Ascending aorta (tissue), 2 donors: Measurements from ENCODE around the gene TPSD1. TPM values are rescaled to one million over a fixed set of nuclear protein-coding genes. Genes with fewer than 3 reads are reported as not detected.

Experiments
- DNase-seq, 2 donors: peaks; one replicate each; pipeline ENCODE4 v3.0.0-alpha.2; 2019; ENCODE audit warnings: low spot score in 2 of 2
- H3K27ac ChIP-seq, 2 donors: fragments of 200-600 bp; sonication (generic); one replicate each; pipeline ENCODE4 v1.5.1; 2016 to 2017; ENCODE audit warnings: mild to moderate bottlenecking in 1 of 2
- H3K27me3 ChIP-seq: fragments of 200-600 bp; sonication (generic); one replicate; pipeline ENCODE4 v1.5.1; 2017
- H3K36me3 ChIP-seq, 2 donors: fragments of 200-600 bp; sonication (generic); one replicate each; pipeline ENCODE4 v1.5.1; 2016
- H3K4me1 ChIP-seq, 2 donors: fragments of 200-600 bp; sonication (generic); one replicate each; pipeline ENCODE4 v1.5.1; 2016 to 2017; ENCODE audit warnings: mild to moderate bottlenecking in 1 of 2
- H3K4me3 ChIP-seq, 2 donors: fragments of 200-600 bp; sonication (generic); one replicate each; pipeline ENCODE4 v1.5.1; 2016 to 2017; ENCODE audit warnings: mild to moderate bottlenecking in 1 of 2
- H3K9me3 ChIP-seq, 2 donors: fragments of 200-600 bp; sonication (generic); one replicate each; pipeline ENCODE4 v1.5.1; 2016
- CTCF ChIP-seq, 3 experiments: fragments of 200-600 bp in 2 of 3; fragments of 450-650 bp in 1 of 3; sonication (generic) in 2 of 3; IDR thresholded peaks; one replicate each; pipeline ENCODE4 v1.5.1; 2016 to 2019; ENCODE audit warnings: antibody characterized with exemption in 3 of 3, mild to moderate bottlenecking in 1 of 3, moderate library complexity in 1 of 3
- intact Hi-C: fragments of 100-400 bp; cut with DNase I; formaldehyde crosslinking; loops from one replicate; pipeline ENCODE4 v1.15.1; 2023
- total RNA-seq: library from RNA; depleted of rRNA; stranded (reverse); fragments of >200 nt; gene quantifications from one replicate; pipeline ENCODE4 v1.1.0, GENCODE V29; 2016

Gene TPSD1
- total RNA-seq, 1 donor from 2014 or later: 20.8 TPM

GRCh38 chr16:1218930-1219611 is 36.8 kb upstream of the TPSD1 start:
- Histone ChIP-seq H3K27ac (no peak overlapping the region), H3K4me1 (no peaks in the 10 kb centered on the region), H3K27me3 (no peaks in the 10 kb centered on the region), H3K4me3 (no peak overlapping the region), H3K9me3 (no peaks in the 10 kb centered on the region), H3K36me3 (peaks cover 0 to 2% of the 10 kb centered on the region in 2 donors)
- no peak for TF ChIP-seq CTCF (IDR thresholded peaks at IDR 0.05)
- intact Hi-C loops: loop anchor here (10.0 kb wide), 1 partner anchor 46 kb away; no protein-coding TSS in a partner anchor
- no peak for DNase-seq

GRCh38 chr16:1220098-1220728 is 35.7 kb upstream of the TPSD1 start:
- no peaks in the 10 kb centered on the region for H3K4me1 ChIP-seq
- H3K4me3 ChIP-seq: no peak overlapping the region
- intact Hi-C loops: no loop called here
- TF ChIP-seq CTCF (IDR thresholded peaks at IDR 0.05): no peak
- H3K9me3 ChIP-seq: no peaks in the 10 kb centered on the region
- DNase-seq: no peak
- H3K27me3 ChIP-seq: no peaks in the 10 kb centered on the region
- no peak overlapping the region for H3K27ac ChIP-seq
- peaks cover 0 to 2% of the 10 kb centered on the region in 2 donors for H3K36me3 ChIP-seq

- TF ChIP-seq CTCF (IDR thresholded peaks at IDR 0.05): no peak
- Histone ChIP-seq H3K4me1 (no peaks in the 10 kb centered on the region), H3K27me3 (no peaks in the 10 kb centered on the region), H3K9me3 (no peaks in the 10 kb centered on the region), H3K27ac (no peak overlapping the region), H3K36me3 (peaks cover 0 to 2% of the 10 kb centered on the region in 2 donors), H3K4me3 (no peak overlapping the region)
- intact Hi-C loops: no loop called here
- DNase-seq: no peak
Measured at GRCh38 chr16:1220841-1221627, 34.8 kb upstream of the TPSD1 start.

DNA sequence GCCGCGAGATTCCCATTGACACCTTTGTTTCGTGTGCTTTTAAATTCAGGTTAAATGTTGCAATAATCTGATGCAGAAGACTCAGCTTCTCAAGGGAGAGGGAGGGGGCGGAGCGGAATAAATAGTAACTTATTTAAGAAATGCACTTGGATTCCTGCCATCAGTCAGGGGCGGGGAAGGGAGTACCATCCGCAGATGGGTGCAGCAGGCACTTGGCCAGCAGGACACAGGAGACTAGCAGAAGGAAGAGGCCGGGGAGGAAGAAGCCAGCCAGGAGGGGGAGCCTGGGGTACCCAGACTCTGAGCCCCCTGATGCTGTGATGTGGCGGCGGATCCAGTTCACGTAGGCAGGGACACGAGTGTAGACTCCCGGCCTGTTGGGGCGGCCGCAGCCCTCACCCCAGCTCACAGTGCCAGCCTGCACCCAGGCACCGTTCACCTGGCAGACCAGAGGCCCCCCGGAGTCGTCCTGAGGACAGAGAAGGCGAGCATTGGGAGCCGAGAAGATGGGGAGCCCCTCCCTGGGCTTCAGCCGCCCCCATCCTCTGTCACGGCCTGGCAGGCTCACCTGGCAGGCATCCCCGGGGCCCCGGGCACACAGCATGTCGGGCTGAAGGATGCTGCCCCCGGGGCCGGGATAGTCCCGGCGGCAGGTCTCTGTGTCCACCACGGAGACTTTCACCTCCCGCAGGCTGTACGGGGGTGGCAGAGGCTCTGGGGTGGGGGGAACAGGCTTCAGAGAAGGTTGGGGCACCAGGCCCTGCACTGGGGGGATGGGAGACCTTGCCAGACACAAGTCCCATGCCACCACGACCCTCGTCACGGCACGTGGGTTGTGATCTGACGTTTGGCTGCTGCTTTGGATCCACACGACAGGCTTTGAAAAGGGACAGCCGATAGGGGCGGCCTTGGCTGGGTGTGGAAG is 34.0 kb upstream of the TPSD1 start:
- no peak for DNase-seq
- H3K27me3 ChIP-seq: no peaks in the 10 kb centered on the region
- no peaks in the 10 kb centered on the region for H3K4me1 ChIP-seq
- no peaks in the 10 kb centered on the region for H3K9me3 ChIP-seq
- intact Hi-C loops: no loop called here
- peaks cover 0 to 2% of the 10 kb centered on the region in 2 donors for H3K36me3 ChIP-seq
- no peak for TF ChIP-seq CTCF (IDR thresholded peaks at IDR 0.05)
- H3K27ac ChIP-seq: no peak overlapping the region
- no peak overlapping the region for H3K4me3 ChIP-seq
